Coronary artery (tissue), 2 donors: ENCODE measurements around the gene MRPL1.

ENCODE experiments used
- DNase-seq: peaks from one replicate; pipeline ENCODE4 v3.0.0-alpha.2; 2017; ENCODE audit warnings: low spot score
- H3K27ac ChIP-seq, 2 donors: fragments of 200-600 bp; sonication (generic); one replicate each; pipeline ENCODE4 v1.5.1; 2016 to 2019
- H3K4me3 ChIP-seq: fragments of 200-600 bp; sonication (generic); 2 replicates; pipeline ENCODE4 v1.5.1; 2016; ENCODE audit warnings: mild to moderate bottlenecking, moderate library complexity
- CTCF ChIP-seq: fragments of 200-600 bp; sonication (generic); IDR thresholded peaks from one replicate; pipeline ENCODE4 v1.5.1; 2019; ENCODE audit warnings: antibody characterized with exemption

The MRPL1 gene

GRCh38 chr4:77913348-77913747, 50.7 kb downstream of the MRPL1 start:
- no peak for DNase-seq
- Histone ChIP-seq H3K27ac (no peak overlapping the region), H3K4me3 (no peak overlapping the region)
- TF ChIP-seq CTCF: no peak

GRCh38 chr4:77917075-77917474, 54.4 kb downstream of the MRPL1 start:
- Histone ChIP-seq H3K4me3 (no peak overlapping the region), H3K27ac (no peak overlapping the region)
- TF ChIP-seq CTCF: no peak
- DNase-seq: no peak

GRCh38 chr4:77917601-77918000, 55.0 kb downstream of the MRPL1 start:
- no peak for DNase-seq
- TF ChIP-seq CTCF: no peak
- no peak overlapping the region for H3K27ac ChIP-seq
- H3K4me3 ChIP-seq: no peak overlapping the region

- Histone ChIP-seq H3K4me3 (no peak overlapping the region), H3K27ac (no peak overlapping the region)
- TF ChIP-seq CTCF: no peak
- DNase-seq: no peak
These were observed 57.7 kb downstream of the MRPL1 start for GRCh38 chr4:77920371-77920770.

GRCh38 chr4:77921701-77922100, 59.1 kb downstream of the MRPL1 start:
- H3K27ac ChIP-seq: no peak overlapping the region
- H3K4me3 ChIP-seq: no peak overlapping the region
- no peak for TF ChIP-seq CTCF
- DNase-seq: no peak

GRCh38 chr4:77922158-77923094, 59.8 kb downstream of the MRPL1 start:
- DNase-seq: no peak
- H3K27ac ChIP-seq: no peak overlapping the region
- no peak overlapping the region for H3K4me3 ChIP-seq
- no peak for TF ChIP-seq CTCF
